ENCODE data around the gene NDE1.

GRCh38 chr16:15726715-15727114 is 76.7 kb downstream of the NDE1 start:
- TF ChIP-seq POLR2A (IDR thresholded peaks at IDR 0.05), result no peak
- no peak for TF ChIP-seq CTCF (IDR thresholded peaks at IDR 0.05)
